Natural killer cell treated with Interleukin-12 subunit alpha and Interleukin-12 subunit beta and Interleukin-15 and Interleukin-18, amount 100 ng/mL, for 72 hours (primary cell): ENCODE measurements around the gene SPTBN5. TPM values are rescaled to one million over a fixed set of nuclear protein-coding genes. Genes with fewer than 3 reads are reported as not detected.

Experiments used
- ATAC-seq, 2 donors: fragments of 150-1000 bp; cut with Tn5 transposase in 1 of 2; sonication (Bioruptor Pico), chemical (Tn5 transposase) in 1 of 2; 2 replicates each; pipeline ENCODE4 v1.10.0; 2021
- DNase-seq: peaks from one replicate; pipeline ENCODE4 v3.0.0; 2022; ENCODE audit warnings: low spot score
- H3K27ac Mint-ChIP-seq, 2 donors: 1 replicate in 1 of 2; 2 replicates in 1 of 2; pipeline ENCODE4 v1.8.0; 2022; ENCODE audit warnings: mixed read lengths in 2 of 2, mild to moderate bottlenecking in 1 of 2, moderate library complexity in 1 of 2
- H3K27me3 Mint-ChIP-seq, 2 donors: 1 replicate in 1 of 2; 2 replicates in 1 of 2; pipeline ENCODE4 v1.8.0; 2022; ENCODE audit warnings: mixed read lengths in 2 of 2
- H3K36me3 Mint-ChIP-seq: one replicate; pipeline ENCODE4 v1.8.0; 2022; ENCODE audit warnings: mixed read lengths
- H3K4me1 Mint-ChIP-seq, 2 donors: 1 replicate in 1 of 2; 2 replicates in 1 of 2; pipeline ENCODE4 v1.8.0; 2022; ENCODE audit warnings: low read depth in 2 of 2, mixed read lengths in 2 of 2, mild to moderate bottlenecking in 1 of 2
- H3K4me3 Mint-ChIP-seq: one replicate; pipeline ENCODE4 v1.8.0; 2022; ENCODE audit warnings: mixed read lengths
- H3K9me3 Mint-ChIP-seq: 2 replicates; pipeline ENCODE4 v1.8.0; 2022; ENCODE audit warnings: mixed read lengths
- total RNA-seq, 2 donors: library from RNA; stranded (reverse); gene quantifications; one replicate each; pipeline ENCODE4 v1.2.3, GENCODE V29; 2022

The SPTBN5 gene
- 1 to 10 TPM; 1.1 to 2.4 TPM for total RNA-seq

DNA sequence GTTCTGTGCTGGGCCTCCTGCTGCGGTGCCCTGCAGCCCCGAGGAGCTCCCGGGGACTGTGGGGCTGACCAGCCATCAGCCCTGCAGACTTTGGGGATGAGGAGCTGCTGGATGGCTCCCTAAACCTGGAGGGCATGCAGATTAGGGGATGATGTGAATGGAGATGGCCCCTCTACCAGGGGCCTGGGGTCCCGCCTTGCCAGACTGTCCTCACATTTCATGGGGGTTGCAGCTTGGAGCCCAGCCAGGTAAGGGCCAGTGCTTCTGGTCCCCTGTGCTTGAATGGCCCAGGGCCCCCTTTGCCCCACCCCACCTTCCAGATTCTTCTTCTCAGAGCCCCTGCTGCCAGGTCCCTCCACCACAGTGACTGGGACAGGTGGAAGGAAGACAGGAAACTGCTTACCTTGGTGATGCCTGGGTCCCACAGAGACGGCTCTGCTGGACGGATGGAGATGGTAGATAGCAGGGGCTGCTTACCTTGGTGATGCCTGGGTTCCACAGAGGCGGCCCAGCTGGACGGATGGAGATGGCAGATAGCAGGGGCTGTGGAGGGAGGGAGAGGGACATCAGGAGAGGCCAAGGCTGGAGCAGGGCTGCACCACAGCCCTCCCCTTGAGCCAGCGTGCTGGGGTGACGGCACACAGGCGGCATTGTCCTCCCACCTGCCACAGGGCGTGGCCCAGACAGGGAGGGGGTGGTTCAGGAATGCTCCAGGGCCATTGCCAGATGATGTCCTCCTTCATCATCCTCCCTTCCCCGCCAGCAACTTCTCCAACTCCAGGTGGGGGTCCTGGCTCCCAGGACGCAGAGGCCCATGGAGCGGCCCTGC, at the start of gene SPTBN5:
Gene SPTBN5 (minus strand): TSS at position 632 of the 829 bp plus-strand sequence. CDS start 556 bp downstream, at position 76.
- no peaks in the 10 kb centered on the region for H3K36me3 Mint-ChIP-seq
- H3K27me3 Mint-ChIP-seq, result no peaks in the 10 kb centered on the region
- ATAC-seq (no peak), DNase-seq (no peak)
- no peaks in the 10 kb centered on the region for H3K9me3 Mint-ChIP-seq
- peak within 1 kb of the TSS; percentile 86 for H3K4me3 Mint-ChIP-seq
- H3K27ac Mint-ChIP-seq, result peak within 1 kb of the TSS; percentile 76 to 86
- H3K4me1 Mint-ChIP-seq, result peaks cover 15 to 20% of the 10 kb centered on the region in 2 donors

DNA sequence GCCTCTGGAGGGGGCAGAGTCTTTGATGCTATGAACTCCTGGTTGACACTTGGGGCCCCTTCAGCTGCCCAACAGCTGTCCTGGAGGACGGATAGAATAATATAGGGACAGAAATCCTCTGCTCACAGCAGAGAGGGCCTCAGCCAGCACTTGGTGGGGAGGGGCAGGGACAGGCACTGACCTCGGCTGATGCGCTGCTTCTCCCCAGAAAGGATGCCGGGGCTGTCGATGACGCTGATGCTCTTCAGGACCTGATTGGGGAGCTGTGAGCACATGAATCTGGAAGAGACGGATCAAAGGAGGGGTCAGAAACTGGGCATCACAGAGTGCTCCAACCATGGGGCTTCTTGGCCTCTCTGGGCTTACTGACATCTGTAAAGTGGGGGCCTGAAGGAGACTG, 49.0 kb upstream of the SPTBN5 start:
- Mint-ChIP-seq H3K27ac (peak overlapping the region; percentile 12 to 40), H3K4me1 (peaks cover 11 to 12% of the 10 kb centered on the region in 2 donors), H3K4me3 (no peak overlapping the region), H3K36me3 (peaks cover 10% of the 10 kb centered on the region), H3K27me3 (no peaks in the 10 kb centered on the region), H3K9me3 (no peaks in the 10 kb centered on the region)
- no peak for DNase-seq
- ATAC-seq, result no peak

DNA sequence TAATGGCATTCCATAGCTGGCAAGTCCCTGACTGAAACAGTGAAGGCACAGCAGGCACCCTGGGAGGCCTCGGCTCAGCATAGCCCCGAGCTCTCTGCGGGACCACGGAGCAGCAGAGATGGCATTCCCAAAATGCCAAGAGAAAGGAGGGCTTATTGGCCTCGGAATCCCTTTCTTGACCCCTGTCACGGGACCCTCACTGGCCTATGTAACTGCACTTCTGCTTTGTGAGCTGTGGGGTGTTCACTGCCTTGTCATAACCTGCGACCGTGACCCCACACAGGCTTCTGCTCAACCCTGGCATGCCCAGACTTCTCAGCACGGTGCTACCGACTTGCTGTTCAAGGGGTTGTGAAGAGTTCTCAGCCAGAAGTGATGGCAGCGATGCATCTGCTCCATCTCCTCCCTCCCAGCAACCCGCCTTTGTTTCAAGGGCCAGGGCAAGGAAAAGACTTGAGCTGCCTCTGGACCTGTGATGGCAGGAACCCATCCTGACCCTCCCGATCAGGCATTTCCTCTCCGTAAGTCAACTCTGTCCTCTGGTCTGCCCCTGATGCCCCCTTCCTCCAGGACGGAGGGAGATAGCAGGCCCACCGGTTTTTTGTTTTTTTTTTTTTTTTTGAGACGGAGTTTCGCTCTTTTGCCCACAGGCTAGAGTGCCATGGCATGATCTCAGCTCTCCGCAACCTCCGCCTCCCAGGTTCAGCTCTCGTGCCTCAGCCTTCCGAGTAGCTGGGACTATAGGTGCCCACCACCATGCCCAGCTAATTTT, 48.0 kb upstream of the SPTBN5 start:
- H3K4me1 Mint-ChIP-seq, result peaks cover 22 to 23% of the 10 kb centered on the region in 2 donors
- H3K36me3 Mint-ChIP-seq, result peaks cover 10% of the 10 kb centered on the region

DNA sequence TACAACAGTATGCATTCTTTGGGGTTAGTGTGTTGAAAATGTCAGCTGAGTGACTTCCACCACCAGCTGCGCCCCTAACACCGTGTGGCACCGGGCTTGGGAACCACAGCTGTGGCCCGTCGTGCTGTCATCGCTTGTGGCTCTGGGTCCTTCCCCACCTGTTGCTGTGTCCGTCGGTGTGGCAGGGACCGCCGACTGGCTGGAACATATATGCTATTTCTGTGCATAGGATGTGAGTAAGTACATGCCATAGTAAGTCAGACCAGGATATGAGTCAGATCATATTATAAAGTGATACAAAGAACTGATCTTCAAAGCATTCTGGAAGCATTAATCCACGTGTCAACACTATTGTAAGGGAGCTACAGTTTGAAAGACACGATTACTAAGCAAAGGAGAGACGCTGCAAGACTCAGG, 46.6 kb upstream of the SPTBN5 start:
- peaks cover 10% of the 10 kb centered on the region for H3K36me3 Mint-ChIP-seq
- H3K4me3 Mint-ChIP-seq, result peak overlapping the region; percentile 56

More for the DNA sequence above, 48.0 kb upstream of the SPTBN5 start:
- Mint-ChIP-seq H3K27me3 (no peaks in the 10 kb centered on the region), H3K27ac (peak overlapping the region; percentile 12 to 40), H3K9me3 (no peaks in the 10 kb centered on the region), H3K4me3 (no peak overlapping the region)
- no peak for DNase-seq
- no peak for ATAC-seq

DNA sequence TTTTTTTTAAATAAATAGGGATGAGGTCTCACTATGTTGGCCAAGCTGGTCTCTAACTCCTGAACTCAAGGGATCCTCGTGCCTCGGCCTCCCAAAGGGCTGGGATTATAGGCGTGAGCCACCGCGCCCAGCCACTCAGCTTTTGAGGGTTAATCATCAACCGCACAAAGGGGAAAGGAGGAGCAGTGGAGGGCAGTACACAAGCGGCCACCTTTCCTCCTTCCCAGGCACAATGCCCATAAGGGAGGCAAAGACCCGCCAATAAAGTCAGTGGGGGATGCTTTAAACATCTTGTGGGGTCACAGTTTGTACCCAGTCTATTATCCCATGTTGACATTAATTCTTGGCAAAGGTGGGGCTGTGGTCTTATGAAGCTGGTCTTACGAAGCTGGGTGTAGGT, 46.1 kb upstream of the SPTBN5 start:
- peak overlapping the region; percentile 72 to 81 for H3K27ac Mint-ChIP-seq
- no peaks in the 10 kb centered on the region for H3K9me3 Mint-ChIP-seq
- DNase-seq (no peak), ATAC-seq (no peak)
- no peaks in the 10 kb centered on the region for H3K27me3 Mint-ChIP-seq
- peaks cover 38 to 41% of the 10 kb centered on the region in 2 donors for H3K4me1 Mint-ChIP-seq
- H3K4me3 Mint-ChIP-seq, result peak overlapping the region; percentile 56
- H3K36me3 Mint-ChIP-seq, result peaks cover 10% of the 10 kb centered on the region

More for the DNA sequence above, 46.6 kb upstream of the SPTBN5 start:
- ATAC-seq, result peak; percentile 71 to 83
- peaks cover 33 to 37% of the 10 kb centered on the region in 2 donors for H3K4me1 Mint-ChIP-seq
- no peaks in the 10 kb centered on the region for H3K27me3 Mint-ChIP-seq
- DNase-seq, result no peak
- peak overlapping the region; percentile 72 to 81 for H3K27ac Mint-ChIP-seq
- no peaks in the 10 kb centered on the region for H3K9me3 Mint-ChIP-seq

DNA sequence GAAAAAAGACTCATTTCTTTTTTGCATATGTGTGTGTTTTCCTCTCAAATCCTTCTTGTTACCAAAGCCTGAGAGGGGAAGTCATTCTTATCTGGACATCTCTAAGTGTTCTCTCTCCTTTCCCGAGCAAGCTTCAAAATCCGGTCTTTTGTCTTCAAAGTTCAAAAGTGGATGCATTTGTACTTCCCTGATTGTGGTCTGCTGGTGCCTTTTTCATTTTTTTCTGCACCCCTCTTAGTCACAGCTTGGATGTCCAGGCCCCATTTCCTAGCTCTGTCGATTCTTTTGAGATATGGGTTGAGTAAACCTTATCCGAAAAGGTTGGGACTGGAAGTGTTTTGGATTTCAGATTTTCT, 43.7 kb upstream of the SPTBN5 start:
- peaks cover 48 to 49% of the 10 kb centered on the region in 2 donors for H3K4me1 Mint-ChIP-seq
- no peak for DNase-seq
- peak overlapping the region; percentile 97 to 99 for H3K27ac Mint-ChIP-seq
- peak overlapping the region; percentile 83 for H3K4me3 Mint-ChIP-seq
- peaks cover 10% of the 10 kb centered on the region for H3K36me3 Mint-ChIP-seq
- no peaks in the 10 kb centered on the region for H3K9me3 Mint-ChIP-seq
- no peaks in the 10 kb centered on the region for H3K27me3 Mint-ChIP-seq
- ATAC-seq, result no peak

DNA sequence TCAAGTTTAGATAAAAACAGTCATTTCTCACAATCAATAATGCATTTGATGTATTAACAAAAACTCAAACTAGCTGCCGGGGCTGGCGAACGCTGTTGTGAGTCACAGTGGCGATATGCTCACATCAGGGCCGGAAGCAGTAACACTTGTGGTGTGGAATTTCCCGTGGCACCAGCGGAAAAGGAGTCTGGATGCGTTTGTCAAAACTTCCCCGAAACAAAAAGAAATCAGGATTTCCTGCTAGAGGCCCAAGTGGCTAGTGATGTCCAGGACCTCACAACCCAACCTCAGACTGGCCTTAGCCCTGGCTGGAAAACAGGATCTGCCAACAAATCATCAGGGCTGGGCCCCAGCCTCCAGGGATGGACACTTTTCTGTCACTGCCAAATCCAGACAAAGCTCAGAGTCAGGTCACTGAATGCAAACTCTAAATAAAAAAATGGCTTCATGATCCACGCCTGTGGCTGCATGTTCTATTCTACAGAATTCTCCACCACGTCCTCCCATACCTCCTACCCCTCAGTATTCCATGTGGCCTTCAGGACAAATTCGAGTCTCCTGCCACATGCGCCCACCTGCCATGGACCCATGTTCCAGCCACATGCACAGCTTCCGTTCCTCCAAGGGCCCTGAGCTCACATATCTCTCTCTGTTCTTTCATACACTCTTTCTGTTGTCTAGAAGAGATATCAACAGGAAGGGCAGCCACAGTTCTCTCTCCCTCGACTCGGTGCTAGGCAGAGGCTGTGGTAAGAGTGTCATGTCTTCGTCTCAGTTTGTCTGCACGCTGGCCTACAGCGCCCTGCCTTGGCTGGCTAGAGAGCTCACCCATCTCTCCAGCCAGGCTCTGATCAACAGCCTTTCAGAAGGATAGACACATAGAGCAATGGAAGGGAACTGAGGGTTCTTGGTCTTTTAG, 43.1 kb upstream of the SPTBN5 start:
- peak overlapping the region; percentile 97 to 99 for H3K27ac Mint-ChIP-seq
- peak overlapping the region; percentile 83 for H3K4me3 Mint-ChIP-seq
- H3K36me3 Mint-ChIP-seq, result peaks cover 10% of the 10 kb centered on the region
- peak; percentile 77 for DNase-seq
- H3K4me1 Mint-ChIP-seq, result peaks cover 48 to 49% of the 10 kb centered on the region in 2 donors
- peak; percentile 79 to 81 for ATAC-seq
- no peaks in the 10 kb centered on the region for H3K27me3 Mint-ChIP-seq
- H3K9me3 Mint-ChIP-seq, result no peaks in the 10 kb centered on the region

DNA sequence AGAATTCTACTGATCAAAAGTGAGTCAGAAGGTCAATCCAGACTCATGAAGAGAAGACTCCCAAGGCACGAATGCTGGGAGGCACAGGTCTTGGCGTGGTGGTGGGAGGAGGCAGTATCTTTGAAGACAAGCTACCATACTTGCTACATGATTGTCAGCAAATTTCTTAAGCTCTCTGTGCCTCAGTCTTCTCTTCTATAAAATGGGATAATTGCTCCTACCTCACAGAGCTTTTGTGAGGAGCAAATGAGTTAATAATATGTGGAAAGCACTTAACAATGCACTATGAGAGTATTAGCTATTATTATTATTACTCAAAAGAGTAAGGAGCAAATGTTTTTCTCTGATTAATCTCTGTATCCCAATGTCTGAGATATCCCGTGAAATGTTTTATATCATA, 42.3 kb upstream of the SPTBN5 start:
- H3K9me3 Mint-ChIP-seq, result no peaks in the 10 kb centered on the region
- ATAC-seq, result no peak
- H3K27ac Mint-ChIP-seq, result peak overlapping the region; percentile 97 to 99
- DNase-seq, result no peak
- H3K27me3 Mint-ChIP-seq, result no peaks in the 10 kb centered on the region
- H3K4me3 Mint-ChIP-seq, result peak overlapping the region; percentile 83
- H3K36me3 Mint-ChIP-seq, result peaks cover 9% of the 10 kb centered on the region
- peaks cover 48% of the 10 kb centered on the region in 2 donors for H3K4me1 Mint-ChIP-seq

DNA sequence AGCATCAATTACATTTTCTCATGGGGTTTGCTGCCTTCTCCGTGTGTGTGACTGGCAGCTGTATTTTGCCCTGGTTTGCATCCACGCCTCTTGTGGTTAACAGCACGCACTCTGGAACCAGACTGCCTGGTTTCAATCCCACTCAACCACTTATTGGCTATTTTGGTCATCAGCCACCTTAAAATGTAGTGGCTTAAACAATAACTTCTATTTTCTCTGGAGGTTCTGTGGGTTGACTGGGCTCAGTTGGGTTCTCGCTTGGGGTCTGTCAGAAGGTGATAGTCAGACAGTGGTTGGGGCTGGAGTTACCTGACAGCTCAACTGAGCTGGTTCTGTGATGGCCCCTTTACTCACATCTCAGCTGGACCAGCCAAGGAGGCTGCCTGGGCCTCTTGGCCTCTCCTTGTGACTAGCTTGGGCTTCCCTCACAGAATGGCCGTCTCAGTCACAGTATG, 41.7 kb upstream of the SPTBN5 start:
- Mint-ChIP-seq H3K9me3 (no peaks in the 10 kb centered on the region), H3K4me3 (peak overlapping the region; percentile 83), H3K4me1 (peaks cover 43 to 44% of the 10 kb centered on the region in 2 donors), H3K27me3 (no peaks in the 10 kb centered on the region), H3K36me3 (peaks cover 4% of the 10 kb centered on the region), H3K27ac (peak overlapping the region; percentile 97 to 99)
- ATAC-seq (peak; percentile 32 to 71), DNase-seq (peak; percentile 65)

DNA sequence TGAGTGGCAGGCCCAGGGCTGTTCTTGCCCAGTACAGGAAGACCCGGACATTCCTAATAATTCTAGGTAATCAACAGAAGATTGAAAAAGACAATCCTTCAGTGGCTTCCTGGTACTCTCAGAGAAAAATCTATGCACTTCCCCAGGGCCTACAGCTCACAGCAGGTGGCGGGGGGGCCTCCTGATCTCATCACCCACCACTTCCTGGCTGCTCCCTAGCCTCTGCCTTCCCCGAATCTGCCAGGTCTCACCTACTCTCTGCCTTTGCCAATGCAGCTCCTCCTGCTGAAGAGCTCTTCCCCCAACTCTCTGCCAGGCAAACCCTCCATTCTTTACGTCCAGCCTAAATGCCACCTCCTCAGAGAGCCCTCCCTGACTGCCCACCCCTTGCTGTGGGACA, 41.0 kb upstream of the SPTBN5 start:
- Mint-ChIP-seq H3K36me3 (no peaks in the 10 kb centered on the region), H3K4me1 (peaks cover 38 to 39% of the 10 kb centered on the region in 2 donors), H3K27ac (peak overlapping the region; percentile 97 to 99), H3K9me3 (no peaks in the 10 kb centered on the region), H3K27me3 (no peaks in the 10 kb centered on the region), H3K4me3 (peak overlapping the region; percentile 83)
- ATAC-seq (peak; percentile 77 to 78), DNase-seq (peak; percentile 81)

DNA sequence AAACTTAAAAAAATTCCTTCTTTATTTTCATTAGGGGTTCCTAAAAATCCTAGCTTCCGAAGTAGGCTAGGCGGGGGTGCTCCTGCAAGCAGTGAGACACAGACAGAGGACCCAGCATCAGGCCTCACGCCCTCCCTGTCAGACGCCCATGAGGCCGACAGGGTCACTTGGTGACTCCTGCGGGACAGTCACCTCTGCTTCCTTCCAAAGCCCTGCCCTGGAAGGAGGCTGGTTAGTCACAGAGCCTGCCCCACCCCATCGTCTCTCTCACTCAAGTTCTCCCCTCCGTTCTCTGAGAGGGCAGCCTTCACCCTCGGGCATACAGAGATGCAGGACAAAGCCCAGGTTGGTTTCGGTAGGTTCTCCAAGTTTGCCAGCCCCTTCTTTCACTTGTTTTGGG, 39.9 kb upstream of the SPTBN5 start:
- Mint-ChIP-seq H3K36me3 (no peaks in the 10 kb centered on the region), H3K27ac (peak overlapping the region; percentile 97 to 99), H3K4me1 (peaks cover 38 to 41% of the 10 kb centered on the region in 2 donors), H3K27me3 (no peaks in the 10 kb centered on the region), H3K4me3 (no peak overlapping the region), H3K9me3 (no peaks in the 10 kb centered on the region)
- ATAC-seq (no peak), DNase-seq (no peak)

DNA sequence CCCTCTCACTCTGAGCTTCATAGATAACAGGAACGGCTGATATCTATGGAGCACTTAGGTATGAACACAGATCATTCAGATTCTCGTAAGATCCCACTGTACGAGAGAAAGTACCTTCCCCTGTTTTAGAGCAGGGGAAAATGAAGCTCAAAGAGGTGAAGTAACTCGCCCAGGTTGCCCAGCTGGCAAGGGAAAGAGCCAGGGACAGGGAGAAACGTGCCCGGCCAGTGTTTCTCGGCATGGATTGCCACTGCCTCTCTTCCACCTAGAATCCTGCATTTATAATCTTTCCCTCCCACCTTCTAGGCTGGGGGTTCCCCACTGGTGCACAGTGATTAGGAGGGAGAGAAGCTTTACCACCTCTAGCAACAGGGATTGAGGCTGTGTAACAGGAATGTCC, 39.5 kb upstream of the SPTBN5 start:
- H3K4me3 Mint-ChIP-seq, result no peak overlapping the region
- H3K4me1 Mint-ChIP-seq, result peaks cover 38 to 41% of the 10 kb centered on the region in 2 donors
- H3K27me3 Mint-ChIP-seq, result no peaks in the 10 kb centered on the region
- H3K9me3 Mint-ChIP-seq, result no peaks in the 10 kb centered on the region
- no peaks in the 10 kb centered on the region for H3K36me3 Mint-ChIP-seq
- DNase-seq, result no peak
- peak overlapping the region; percentile 97 to 99 for H3K27ac Mint-ChIP-seq
- no peak for ATAC-seq
